Measurements from ENCODE around the gene TMEM272.
A peak's percentile ranks its signal among the peaks of the same experiment; 100 is the strongest.

Gene TMEM272

GRCh38 chr13:51793570-51794271 is 51.3 kb downstream of the TMEM272 start:
- TF ChIP-seq FOXP2 (optimal IDR thresholded peaks at IDR 0.05; ENCODE audit: control extremely low read depth, extremely low read length, insufficient read depth): no peak
- no peak for TF ChIP-seq EZH2 (IDR thresholded peaks at IDR 0.05)
- no peak for TF ChIP-seq POLR2AphosphoS5 (IDR thresholded peaks at IDR 0.05; ENCODE audit: borderline replicate concordance, low read depth, low read length)
- Histone ChIP-seq H3K36me3 (ENCODE audit: insufficient read depth, low read length) (no peaks in the 10 kb centered on the region), H3K9me3 (ENCODE audit: low read depth, low read length) (no peaks in the 10 kb centered on the region), H3K9ac (ENCODE audit: insufficient read length) (no peak overlapping the region), H3K27ac (no peak overlapping the region), H3K4me3 (no peak overlapping the region)
- no peak for DNase-seq (ENCODE audit: low read depth, low spot score)

DNA sequence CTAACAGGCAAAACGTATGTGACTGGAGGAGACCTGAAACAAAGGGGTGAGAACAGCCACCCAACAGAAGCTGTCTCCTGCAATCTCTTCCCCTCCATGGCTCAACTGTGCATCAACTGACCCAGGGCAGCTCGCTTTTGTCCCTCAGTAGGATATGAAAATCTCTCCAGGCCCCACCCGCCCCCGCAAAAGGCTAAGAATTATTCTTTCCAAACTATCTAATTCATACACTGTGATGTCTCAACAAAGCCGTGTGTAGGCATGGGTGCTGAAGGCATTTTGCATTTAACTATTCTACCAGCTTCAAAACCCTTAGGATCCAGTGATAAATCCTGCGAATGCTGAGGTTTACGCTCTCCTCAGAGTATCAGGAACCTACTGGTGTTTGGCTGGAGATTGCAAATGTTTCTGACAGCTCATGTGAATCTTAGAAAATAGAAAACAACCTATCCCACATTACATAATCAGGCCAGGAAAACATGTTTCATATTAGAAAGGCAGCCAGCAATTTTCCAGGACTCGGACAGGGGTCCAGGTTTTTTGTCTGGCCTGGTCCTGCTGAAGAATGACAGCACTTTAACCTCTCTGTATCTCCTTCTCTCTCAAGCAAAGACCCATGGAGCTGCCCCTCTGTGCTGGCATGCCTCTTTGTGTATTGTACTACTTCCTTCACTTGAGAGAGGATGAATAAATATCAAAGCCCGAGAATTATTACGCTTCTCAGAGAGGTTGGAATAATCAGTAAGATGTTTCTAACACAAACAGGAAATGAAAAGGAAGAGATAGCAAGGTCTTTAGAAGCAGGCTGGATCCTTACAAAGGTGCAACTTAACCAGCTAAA is 58.3 kb downstream of the TMEM272 start:
- Histone ChIP-seq H3K9ac (ENCODE audit: insufficient read length) (peak overlapping the region; percentile 47), H3K27ac (peak overlapping the region; percentile 84), H3K4me3 (peak overlapping the region; percentile 63), H3K36me3 (ENCODE audit: insufficient read depth, low read length) (no peaks in the 10 kb centered on the region), H3K9me3 (ENCODE audit: low read depth, low read length) (no peaks in the 10 kb centered on the region)
- no peak for TF ChIP-seq FOXP2 (optimal IDR thresholded peaks at IDR 0.05; ENCODE audit: control extremely low read depth, extremely low read length, insufficient read depth)
- no peak for DNase-seq (ENCODE audit: low read depth, low spot score)

DNA sequence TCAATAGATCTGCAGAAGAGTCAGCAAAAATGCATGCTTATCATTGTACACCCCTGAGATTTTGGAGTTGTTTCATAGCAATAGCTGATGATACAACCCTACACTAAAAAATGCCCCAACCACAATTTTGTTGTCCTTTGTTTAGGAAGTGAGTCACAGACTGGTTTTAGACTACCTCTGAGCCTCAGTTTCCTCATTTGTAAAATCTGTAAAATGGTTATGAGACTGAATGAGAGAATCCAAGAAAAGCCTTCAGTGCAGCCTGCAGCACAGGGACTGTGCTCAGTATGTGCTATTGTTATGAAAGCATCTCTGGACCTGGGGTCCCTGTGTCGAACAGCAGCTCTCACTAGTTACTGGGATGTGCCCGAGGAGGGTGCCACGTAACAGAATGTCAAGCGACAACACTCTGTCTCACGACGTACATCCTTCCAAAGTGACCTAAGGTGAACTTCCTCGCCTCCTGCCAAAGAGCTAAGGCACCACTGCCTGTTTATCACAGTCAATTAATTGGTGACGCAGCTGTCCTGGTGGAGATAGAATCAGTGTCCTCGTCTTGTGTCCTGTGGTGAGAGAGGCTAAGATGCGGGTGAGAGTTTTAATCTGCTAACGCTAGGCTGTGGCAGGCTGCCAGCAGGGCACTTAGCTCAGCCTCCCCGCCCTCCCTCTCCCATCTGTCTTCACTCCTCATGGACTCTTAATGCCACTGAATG is 59.1 kb downstream of the TMEM272 start:
- peak; percentile 69 for DNase-seq (ENCODE audit: low read depth, low spot score)
- Histone ChIP-seq H3K9ac (ENCODE audit: insufficient read length) (no peak overlapping the region), H3K27ac (peak overlapping the region; percentile 84; the same call in 1 of the 2 replicates), H3K9me3 (ENCODE audit: low read depth, low read length) (no peaks in the 10 kb centered on the region), H3K4me3 (peak overlapping the region; percentile 63), H3K36me3 (ENCODE audit: insufficient read depth, low read length) (no peaks in the 10 kb centered on the region)
- TF ChIP-seq EZH2 (IDR thresholded peaks at IDR 0.05): no peak
- TF ChIP-seq FOXP2 (optimal IDR thresholded peaks at IDR 0.05; ENCODE audit: control extremely low read depth, extremely low read length, insufficient read depth): no peak
- peak; percentile 42; the same call in 1 of the 2 replicates for TF ChIP-seq POLR2AphosphoS5 (IDR thresholded peaks at IDR 0.05; ENCODE audit: borderline replicate concordance, low read depth, low read length)

DNA sequence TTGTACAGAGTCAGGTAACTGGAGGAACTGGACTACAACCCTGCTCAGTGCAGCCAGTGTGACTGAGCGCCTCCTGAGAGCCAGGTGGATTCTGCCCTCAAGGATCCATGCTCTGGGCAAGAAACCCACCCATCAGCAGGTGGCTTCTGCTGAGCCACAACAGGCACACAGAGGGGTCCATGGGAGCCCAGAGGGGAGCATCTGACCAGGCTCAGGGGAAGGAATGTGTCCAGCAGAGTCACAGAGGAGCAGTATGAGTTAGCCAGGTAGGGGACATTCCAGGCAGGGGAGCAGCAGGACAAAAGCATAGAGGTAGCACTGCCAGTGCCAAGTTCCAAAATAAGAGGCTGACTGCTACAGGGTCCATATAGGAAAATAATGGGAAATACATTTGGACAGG is 60.9 kb downstream of the TMEM272 start:
- Histone ChIP-seq H3K4me3 (no peak overlapping the region), H3K9me3 (ENCODE audit: low read depth, low read length) (no peaks in the 10 kb centered on the region), H3K27ac (no peak overlapping the region), H3K36me3 (ENCODE audit: insufficient read depth, low read length) (no peaks in the 10 kb centered on the region), H3K9ac (ENCODE audit: insufficient read length) (no peak overlapping the region)
- TF ChIP-seq FOXP2 (optimal IDR thresholded peaks at IDR 0.05; ENCODE audit: control extremely low read depth, extremely low read length, insufficient read depth): no peak
- TF ChIP-seq EZH2 (IDR thresholded peaks at IDR 0.05): no peak
- no peak for TF ChIP-seq POLR2AphosphoS5 (IDR thresholded peaks at IDR 0.05; ENCODE audit: borderline replicate concordance, low read depth, low read length)
- DNase-seq (ENCODE audit: low read depth, low spot score): no peak

DNA sequence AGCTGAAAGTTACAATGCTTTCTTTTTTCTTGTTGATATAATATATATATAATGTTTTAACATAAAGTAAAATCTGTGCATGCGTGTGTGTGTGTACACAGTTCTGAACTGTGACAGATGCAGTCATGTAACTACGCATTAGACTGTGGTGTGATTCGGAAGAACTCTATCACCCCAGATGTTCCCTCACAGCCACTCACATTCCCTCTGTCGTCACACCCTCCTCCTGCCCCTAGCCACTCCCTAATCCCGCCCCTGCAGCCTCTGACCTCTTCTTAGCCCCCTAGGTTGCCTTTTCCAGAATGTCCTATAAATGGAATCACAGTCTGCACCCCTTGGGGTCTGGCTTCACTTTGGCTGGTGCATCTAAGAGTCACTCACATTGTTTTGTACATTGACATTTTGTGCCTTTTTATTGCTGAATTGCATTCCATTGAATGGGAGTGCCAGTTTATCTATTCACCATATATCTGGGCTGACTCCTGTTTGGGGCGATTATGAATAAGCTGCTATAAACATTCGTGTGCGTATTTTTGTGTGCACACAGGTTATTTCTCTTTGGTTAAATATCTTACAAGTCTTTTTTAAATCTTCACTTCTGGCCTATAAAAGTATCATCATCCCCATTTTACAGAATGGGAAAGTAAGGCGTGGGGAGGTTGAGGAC is 61.4 kb downstream of the TMEM272 start:
- Histone ChIP-seq H3K36me3 (ENCODE audit: insufficient read depth, low read length) (no peaks in the 10 kb centered on the region), H3K9me3 (ENCODE audit: low read depth, low read length) (no peaks in the 10 kb centered on the region), H3K27ac (no peak overlapping the region), H3K9ac (ENCODE audit: insufficient read length) (no peak overlapping the region), H3K4me3 (no peak overlapping the region)
- no peak for TF ChIP-seq FOXP2 (optimal IDR thresholded peaks at IDR 0.05; ENCODE audit: control extremely low read depth, extremely low read length, insufficient read depth)
- TF ChIP-seq EZH2 (IDR thresholded peaks at IDR 0.05): no peak
- TF ChIP-seq POLR2AphosphoS5 (IDR thresholded peaks at IDR 0.05; ENCODE audit: borderline replicate concordance, low read depth, low read length): no peak
- no peak for DNase-seq (ENCODE audit: low read depth, low spot score)

DNA sequence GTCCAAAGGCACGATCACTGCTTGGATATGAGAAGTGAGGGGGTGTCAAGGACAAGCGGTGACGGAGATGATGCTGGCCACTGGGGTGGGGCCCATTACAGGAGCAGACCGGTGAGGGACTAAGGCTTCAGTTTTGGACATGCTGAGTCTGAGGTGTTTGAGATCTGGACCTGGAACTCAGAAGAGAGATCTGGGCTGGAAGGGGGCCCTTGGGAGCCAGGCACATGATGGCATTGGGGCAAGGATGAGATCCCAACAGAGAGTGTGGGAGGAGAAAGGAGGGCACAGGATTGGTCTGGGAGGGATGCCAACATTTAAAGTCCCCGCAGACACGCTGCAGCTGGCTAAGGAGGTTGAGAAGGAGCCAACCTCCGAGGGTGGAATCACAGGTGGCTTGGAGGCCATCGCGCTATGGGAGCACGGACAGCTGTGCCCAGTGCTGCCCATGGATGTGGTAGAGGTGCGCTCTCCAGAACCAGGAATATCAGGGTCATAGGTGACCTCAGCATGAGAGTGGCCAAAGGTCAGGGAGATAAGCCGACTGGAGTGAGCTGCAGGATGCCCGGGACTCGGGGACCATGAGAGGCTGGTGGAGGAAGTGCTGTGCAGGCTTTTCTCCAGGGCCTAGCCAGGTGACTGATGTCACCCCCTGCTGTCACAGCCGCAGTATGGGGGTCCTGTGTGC is 62.8 kb downstream of the TMEM272 start:
- TF ChIP-seq POLR2AphosphoS5 (IDR thresholded peaks at IDR 0.05; ENCODE audit: borderline replicate concordance, low read depth, low read length) (no peak), EZH2 (IDR thresholded peaks at IDR 0.05) (no peak), FOXP2 (optimal IDR thresholded peaks at IDR 0.05; ENCODE audit: control extremely low read depth, extremely low read length, insufficient read depth) (no peak)
- no peaks in the 10 kb centered on the region for H3K36me3 ChIP-seq (ENCODE audit: insufficient read depth, low read length)
- no peak for DNase-seq (ENCODE audit: low read depth, low spot score)
- H3K9ac ChIP-seq (ENCODE audit: insufficient read length): no peak overlapping the region
- H3K27ac ChIP-seq: no peak overlapping the region
- H3K4me3 ChIP-seq: no peak overlapping the region
- no peaks in the 10 kb centered on the region for H3K9me3 ChIP-seq (ENCODE audit: low read depth, low read length)

- no peak overlapping the region for H3K27ac ChIP-seq
- TF ChIP-seq FOXP2 (optimal IDR thresholded peaks at IDR 0.05; ENCODE audit: control extremely low read depth, extremely low read length, insufficient read depth) (no peak), POLR2AphosphoS5 (IDR thresholded peaks at IDR 0.05; ENCODE audit: borderline replicate concordance, low read depth, low read length) (no peak), EZH2 (IDR thresholded peaks at IDR 0.05) (no peak)
- DNase-seq (ENCODE audit: low read depth, low spot score): no peak
- H3K36me3 ChIP-seq (ENCODE audit: insufficient read depth, low read length): no peaks in the 10 kb centered on the region
- H3K4me3 ChIP-seq: no peak overlapping the region
- no peaks in the 10 kb centered on the region for H3K9me3 ChIP-seq (ENCODE audit: low read depth, low read length)
- H3K9ac ChIP-seq (ENCODE audit: insufficient read length): no peak overlapping the region
Measured at GRCh38 chr13:51781246-51782022, 63.5 kb downstream of the TMEM272 start.

Data from SK-N-MC (cell line).